NCI-H1694 treated with DMSO at 0.1 percent for 48 hours (cell line): ENCODE measurements around the gene PLPPR1.

Experiments
- DNase-seq: peaks from one replicate; lab custom pipeline; 2025; lab: John Stamatoyannopoulos, UW

PLPPR1 gene

GRCh38 chr9:101350285-101350684, 321.8 kb downstream of the PLPPR1 start:
- no peak for DNase-seq

GRCh38 chr9:101352892-101353463, 324.5 kb downstream of the PLPPR1 start:
- no peak for DNase-seq

GRCh38 chr9:101353683-101354082, 325.2 kb downstream of the PLPPR1 start:
- no peak for DNase-seq

GRCh38 chr9:101354143-101354764, 325.7 kb downstream of the PLPPR1 start:
- no peak for DNase-seq

GRCh38 chr9:101354765-101355708, 326.5 kb downstream of the PLPPR1 start:
- no peak for DNase-seq

- DNase-seq: no peak
These were observed 328.1 kb downstream of the PLPPR1 start for GRCh38 chr9:101356619-101357018.

- no peak for DNase-seq
These were observed 331.2 kb downstream of the PLPPR1 start for GRCh38 chr9:101359679-101360078.

GRCh38 chr9:101360647-101361046, 332.1 kb downstream of the PLPPR1 start:
- DNase-seq: no peak

- DNase-seq: no peak
These were observed 333.9 kb downstream of the PLPPR1 start for GRCh38 chr9:101362450-101362849.

GRCh38 chr9:101365181-101365580, 336.7 kb downstream of the PLPPR1 start:
- DNase-seq: no peak

GRCh38 chr9:101366038-101366756, 337.7 kb downstream of the PLPPR1 start:
- DNase-seq: no peak

- no peak for DNase-seq
These were observed 338.8 kb downstream of the PLPPR1 start for GRCh38 chr9:101367323-101367722.

- no peak for DNase-seq
These were observed 340.8 kb downstream of the PLPPR1 start for GRCh38 chr9:101369286-101369685.

GRCh38 chr9:101369884-101370531, 341.5 kb downstream of the PLPPR1 start:
- no peak for DNase-seq

GRCh38 chr9:101371813-101372212, 343.3 kb downstream of the PLPPR1 start:
- no peak for DNase-seq

GRCh38 chr9:101372327-101373118, 344.0 kb downstream of the PLPPR1 start:
- DNase-seq: no peak
